HG03378 (cell line): ENCODE measurements around the gene TMCC2.

Source experiments
- ATAC-seq: cut with Tn5 transposase; IDR thresholded peaks from one replicate; pipeline ENCODE4 v1.9.1; 2021; ENCODE audit warnings: mild to moderate bottlenecking, moderate library complexity; ENCODE audit not compliant: unreplicated experiment

Gene TMCC2

DNA sequence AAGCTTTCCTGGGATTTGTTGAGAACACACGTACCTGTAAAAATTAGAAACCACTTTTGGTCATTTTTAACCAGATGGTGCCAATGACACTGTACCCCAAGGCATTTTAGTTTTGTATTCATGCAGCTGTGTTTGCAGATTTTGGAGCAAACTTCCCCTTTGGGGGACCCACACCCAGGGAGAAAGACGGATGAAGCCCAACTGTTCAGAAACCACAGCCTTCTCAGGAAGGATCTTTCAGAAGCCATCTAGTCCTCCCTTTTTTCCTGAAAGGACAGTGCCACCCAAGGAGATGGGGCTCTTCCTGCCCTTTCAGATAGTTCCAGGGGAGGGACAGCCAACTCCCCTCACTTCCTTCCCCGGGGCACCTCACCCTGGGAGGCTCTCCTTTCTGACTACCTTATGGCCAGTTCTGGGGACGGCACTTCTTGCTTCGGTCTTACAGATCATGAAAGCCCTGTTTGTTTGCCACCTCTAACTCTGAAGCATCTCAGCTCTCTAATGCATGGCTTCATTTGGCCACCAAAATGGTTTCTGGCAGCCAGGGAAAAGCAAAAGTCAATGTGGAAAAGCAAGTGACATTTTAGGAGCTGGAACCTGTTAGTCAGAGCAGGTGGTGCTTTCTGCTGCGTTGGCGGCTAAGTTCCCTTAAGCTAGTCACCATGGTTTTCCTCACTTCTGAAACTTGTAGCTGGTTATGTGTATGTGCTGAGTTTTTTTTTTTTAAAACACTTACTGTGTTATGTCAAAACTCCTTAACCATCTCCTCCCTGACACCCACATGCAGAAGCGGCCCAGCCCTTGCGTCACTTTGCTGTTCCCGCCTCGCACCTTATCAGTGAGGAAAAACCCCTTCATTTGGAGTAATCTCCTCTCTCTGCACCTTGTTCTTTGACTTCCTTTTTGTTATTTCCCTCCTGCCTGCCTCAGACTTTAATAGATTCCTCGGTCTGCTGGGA lies 10.1 kb downstream of the TMCC2 start:
- no peak for ATAC-seq

DNA sequence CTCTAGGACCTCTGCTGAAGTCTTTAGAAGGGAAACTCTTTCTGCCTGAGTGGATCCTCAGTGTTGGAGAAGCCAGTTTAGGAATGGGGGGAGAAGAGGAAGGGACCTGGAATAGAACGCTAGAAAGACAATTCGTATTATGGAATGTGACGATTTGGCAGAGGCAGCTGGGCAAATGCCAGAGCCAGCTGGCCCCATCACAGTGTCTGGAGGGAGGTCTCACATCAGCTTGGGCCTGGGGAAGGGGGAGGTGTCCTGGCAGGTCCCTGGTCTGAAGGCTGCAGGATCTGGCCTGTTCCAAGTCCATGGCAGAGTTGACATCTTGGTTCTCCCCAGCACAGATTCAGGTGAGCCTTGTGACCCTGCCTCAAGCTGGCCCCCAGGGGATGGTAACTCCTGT lies 11.3 kb downstream of the TMCC2 start:
- ATAC-seq = no peak

DNA sequence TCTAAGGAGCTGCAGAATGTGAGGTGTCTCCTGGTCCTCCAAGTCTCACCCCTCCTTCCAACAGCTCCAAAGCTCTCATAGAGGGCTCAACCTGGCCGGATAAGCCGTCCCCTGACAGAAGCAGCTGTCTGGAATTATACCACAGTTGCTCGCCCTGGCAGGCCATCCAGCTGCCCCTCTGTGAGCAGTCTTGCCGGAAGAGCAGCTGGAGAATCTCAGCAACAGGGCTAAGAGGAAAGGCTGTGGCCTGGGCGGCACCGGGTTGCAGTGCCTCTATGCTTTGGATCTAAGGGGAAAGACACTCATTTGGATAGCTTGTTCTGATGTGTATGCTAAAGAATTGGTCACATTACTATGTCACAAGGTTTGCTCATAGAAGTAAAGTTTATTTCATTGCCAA lies 12.4 kb downstream of the TMCC2 start:
- ATAC-seq = no peak

DNA sequence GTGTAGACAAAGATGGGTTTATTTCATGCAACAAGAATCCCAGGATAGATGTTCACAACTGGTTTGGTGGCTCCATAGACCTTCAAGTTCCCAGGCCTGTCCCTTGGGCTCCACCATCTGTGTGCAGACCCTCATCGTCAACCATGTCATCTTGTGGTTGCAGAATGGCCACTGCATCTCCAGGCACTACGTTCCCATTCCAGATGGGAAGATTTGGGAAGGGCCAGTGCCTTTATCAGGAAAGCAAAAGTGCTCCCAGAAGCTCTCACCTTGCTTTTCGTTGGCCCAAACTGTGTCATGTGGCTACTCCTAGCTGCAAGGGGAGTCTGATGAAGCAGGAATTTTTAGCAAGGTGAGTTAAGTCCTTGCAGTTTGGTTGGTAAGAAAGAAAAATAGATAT lies 12.8 kb downstream of the TMCC2 start:
- ATAC-seq = no peak

DNA sequence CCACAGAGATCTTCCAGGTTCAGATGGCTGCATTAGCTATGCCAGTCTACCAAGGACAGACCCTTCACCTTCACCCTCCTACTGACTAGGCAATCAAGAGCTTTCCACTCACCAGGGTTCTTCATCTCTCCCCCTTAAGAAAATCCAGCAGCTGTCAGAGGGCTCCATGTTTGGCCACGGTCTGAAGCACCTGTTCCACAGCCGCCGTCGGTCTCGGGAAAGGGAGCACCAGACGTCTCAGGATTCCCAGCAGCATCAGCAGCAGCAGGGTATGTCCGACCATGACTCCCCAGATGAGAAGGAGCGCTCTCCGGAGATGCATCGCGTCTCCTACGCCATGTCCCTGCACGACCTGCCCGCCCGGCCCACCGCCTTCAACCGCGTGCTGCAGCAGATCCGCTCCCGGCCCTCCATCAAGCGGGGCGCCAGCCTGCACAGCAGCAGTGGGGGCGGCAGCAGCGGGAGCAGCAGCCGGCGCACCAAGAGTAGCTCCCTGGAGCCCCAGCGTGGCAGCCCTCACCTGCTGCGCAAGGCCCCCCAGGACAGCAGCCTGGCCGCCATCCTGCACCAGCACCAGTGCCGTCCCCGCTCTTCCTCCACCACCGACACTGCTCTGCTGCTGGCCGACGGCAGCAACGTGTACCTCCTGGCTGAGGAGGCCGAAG lies 13.8 kb downstream of the TMCC2 start:
- no peak for ATAC-seq

DNA sequence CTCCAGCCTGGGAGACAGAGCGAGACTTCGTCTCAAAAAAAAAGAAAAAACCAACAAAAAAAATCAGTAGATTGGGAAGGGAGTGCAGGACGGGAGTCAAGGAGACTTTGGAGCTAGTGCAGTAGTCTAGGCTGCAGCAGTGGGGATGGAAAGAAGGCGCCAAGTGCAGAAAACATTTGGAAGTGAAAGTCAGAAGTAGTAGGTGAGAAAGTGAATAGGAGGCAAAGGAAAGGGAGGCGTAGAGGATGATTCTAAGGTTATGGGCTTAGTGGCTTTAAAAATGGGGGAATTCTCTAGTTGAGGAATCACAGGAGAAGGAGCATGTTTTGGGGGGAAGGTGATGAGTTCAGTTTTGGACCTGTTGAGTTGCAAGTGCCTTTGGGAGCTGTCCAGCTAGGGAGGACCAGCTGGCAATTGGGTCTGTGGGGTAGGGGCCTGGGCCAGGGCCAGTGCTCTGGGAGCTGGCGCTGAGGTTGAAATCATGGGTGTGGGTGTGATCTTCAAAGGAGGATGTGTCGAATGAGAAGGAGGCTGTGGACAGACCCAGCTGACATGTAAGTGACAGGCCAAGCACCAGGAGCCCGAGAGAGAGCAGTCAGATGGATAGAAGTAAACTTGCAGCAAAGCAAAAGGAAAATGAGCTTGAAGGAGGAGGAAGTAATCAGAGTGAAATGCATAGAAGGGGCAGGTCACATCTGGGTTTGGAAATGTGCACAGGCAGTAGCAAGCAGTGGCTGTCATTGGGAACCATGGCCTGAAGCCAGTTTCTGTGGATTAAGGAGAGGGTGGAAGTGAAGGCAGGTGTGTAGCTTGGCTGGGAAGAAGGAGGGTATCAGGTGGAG lies 15.8 kb downstream of the TMCC2 start:
- no peak for ATAC-seq

DNA sequence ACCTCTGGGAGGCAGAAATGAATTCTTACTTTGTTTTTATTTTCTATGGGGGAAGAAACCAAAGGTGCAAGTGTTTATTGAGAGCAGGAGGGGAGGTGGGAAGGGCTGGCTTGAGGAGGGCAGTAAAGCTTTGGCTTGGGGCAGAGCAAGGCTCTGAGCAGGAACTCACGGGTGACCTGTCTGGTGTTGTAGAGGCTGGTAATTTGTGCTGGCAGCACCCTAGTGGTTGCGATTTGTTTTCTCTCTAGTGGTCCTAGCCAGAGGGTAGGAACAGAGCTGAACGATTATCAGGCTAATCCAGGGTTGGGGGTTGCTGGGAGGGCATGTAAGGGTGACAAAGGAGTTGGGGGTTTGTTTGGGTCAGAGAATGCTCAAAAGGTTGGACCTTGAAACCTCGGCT lies 16.6 kb downstream of the TMCC2 start:
- no peak for ATAC-seq

DNA sequence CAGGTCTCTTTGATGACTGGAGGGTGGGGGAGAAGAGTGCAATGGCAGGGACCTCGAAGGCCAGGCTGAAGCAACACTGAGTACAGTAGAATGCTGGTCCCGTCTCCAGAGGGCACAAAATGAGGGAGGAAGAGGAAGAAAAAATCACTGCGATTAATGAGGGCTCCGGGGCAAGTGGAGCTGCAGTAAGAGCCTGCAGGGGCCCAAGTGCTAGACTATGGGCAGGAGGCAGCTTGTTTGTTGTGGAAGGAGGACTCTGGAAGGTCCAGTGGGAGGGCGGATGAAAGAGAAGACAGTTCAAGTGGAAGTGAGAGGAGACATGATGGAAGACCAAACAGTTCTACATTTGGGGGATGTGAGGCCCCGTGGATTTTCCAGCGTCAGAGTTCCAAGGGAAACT lies 17.4 kb downstream of the TMCC2 start:
- ATAC-seq = no peak

DNA sequence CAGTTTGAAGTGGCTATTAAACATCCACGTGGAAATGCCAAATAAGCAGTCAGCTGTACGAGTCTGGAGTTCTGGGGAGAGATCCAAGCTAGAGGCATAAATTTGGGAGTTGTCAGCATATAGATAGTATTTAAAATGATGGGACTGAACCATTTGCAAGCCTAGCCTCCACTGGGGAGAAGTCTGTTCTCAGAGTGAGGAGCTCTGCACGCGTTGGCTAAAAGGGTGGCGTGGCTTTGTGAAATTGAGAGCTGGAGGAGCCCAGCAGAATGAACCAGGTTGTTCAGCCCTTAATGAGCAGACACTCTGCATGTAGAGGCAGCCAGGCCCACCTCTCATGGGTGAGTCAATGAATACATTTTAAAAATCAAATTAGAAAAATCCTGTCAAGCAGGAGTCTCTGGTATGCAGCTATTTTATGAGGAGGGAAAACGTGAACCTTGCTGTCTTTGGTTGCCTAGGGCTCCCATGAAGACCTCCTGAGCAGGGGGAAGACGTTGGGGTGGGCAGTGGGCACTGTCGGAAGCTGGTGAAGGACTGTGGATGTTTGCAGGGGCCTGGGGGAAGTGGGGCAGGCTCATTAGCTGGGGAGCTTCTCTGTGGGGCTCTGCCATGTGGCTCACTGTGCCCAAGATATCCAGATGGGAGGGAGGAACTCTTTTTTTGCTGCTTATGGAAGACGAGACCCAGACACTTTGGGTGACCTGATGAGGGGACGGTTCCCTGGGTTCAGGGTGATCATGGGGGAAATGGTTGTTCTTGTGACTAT lies 18.8 kb downstream of the TMCC2 start:
- ATAC-seq = no peak

DNA sequence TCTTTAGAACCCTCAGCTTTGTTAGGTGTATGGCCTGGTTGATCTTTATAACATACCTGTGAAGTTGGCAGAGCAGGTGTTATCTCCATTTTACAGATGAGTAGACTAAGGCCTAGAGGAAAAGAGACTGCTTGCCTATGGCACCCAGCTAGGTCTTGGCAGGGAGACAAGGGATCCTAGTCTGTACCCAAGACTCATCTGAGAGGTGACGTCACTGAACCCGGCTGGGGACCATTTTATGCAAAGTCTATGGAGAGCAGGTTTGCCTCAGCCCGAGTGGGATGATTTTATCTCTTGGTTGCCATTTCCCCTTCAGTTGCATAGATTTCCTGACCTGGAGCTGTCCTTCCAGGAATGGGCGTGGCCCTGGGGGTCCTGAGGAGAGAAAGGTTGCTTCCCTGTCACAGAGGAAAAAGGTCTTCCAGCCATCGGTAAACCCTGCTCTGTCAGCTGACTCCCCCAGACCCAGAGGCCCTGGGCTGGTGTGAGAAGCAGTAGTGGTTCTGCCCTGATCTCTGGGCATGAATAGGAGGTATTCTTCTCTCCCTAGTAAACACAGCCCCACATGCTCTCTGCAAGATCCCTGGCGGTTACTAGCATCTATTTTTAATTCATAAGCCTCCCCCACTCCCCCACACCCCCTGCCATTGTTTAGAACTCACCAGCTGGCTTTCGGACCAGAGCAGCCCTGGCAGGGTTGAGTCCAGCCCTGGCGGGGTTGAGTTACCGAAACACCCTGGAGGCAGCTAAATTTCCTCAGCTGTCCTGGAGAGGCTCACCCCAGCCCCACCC lies 19.6 kb downstream of the TMCC2 start:
- no peak for ATAC-seq

DNA sequence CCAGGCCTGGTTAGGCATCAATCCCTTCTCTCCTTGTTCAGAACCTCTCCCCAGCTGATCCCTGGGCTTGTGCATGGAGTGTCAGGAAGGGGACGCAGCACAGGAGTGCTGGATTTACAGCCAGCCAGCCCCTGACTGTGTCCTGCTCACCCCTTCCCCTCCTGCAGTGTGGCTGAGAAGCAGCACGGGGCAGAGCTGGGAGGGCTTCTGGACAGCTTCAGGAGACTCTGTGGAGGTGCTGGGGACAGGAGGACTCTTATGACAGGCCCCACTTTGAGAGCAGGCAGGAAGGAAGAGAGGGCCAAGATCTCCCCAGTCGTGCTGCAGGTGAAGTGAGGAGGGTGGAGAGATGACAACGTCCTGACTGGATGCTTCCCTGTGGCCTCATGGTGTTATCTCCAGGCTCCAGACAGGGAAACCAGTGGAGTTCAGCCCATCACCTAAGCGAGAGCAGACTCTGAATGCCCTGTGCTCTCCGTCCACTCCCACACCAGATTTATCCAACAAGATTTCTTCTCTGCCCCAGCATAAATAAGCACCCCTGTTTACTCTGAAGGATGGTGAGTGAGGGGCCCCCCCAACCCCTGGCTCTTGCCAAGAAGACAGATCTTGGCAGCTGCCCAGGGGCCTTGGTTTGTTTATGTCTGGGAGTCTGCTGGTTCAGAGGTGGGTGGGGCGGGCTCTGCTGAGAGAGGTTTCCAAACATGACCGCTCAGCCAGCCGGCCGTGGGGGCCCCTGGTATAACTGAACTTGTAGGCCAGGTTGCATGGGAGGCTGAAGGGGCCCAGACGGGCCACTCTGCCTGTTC lies 21.3 kb downstream of the TMCC2 start:
- ATAC-seq = no peak

DNA sequence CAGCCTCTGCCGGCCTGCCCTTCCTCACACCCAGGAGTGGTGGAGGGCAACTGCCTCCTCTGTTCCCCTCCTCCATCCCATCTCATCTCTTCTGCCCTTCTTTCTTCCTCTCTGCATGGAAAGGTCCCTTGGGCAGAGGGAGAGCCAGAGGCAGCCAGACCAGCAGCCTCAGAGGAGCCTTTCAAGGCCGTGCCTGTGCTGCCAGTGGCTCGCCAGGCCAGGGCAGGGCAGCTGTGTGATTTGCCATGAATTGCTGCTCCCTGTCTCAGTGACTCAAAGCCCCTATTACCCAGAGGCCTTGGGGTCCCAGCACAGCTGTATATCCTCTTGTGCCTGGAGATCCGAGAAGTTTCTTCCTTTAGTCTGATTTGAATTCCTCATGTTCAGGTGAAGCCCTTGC lies 21.9 kb downstream of the TMCC2 start:
- no peak for ATAC-seq

DNA sequence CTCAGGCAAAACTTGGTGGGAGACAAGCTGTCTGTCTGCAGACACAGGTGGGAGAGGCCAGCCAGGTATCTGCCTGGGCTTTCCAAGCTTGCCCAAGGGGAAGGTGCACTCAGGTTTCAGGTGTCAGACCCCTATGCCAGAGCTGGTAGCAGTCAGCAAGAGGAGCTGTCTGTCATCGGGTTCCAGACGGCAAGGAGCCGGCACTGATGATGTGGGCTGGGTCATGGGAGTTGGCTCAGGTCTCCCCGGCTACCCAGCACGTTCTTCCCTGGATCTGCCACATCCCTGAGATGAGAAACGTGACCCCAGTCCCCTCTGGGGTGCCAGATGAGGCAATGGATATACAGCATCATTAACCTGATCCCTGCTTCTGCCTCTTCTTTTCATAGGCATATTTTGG lies 23.0 kb downstream of the TMCC2 start:
- no peak for ATAC-seq

DNA sequence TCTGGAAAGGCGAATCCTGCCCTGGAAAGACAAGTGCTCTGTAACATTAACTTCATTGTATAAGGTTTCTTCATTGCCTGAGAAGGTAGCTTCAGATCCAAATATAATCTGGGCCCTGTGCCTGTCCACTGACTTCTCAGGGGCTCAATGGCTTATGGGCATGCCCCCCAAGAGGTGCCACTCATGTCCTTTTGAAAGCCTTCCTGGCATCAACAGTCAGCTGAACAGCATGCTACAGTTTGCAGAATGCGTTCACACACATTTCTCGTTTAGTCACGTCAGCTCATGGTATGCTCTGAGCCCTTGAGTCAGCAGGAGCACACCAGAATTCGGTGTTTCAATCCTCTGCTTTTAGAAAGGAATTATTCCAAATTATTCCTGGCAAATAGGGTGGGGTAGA lies 23.8 kb downstream of the TMCC2 start:
- no peak for ATAC-seq

DNA sequence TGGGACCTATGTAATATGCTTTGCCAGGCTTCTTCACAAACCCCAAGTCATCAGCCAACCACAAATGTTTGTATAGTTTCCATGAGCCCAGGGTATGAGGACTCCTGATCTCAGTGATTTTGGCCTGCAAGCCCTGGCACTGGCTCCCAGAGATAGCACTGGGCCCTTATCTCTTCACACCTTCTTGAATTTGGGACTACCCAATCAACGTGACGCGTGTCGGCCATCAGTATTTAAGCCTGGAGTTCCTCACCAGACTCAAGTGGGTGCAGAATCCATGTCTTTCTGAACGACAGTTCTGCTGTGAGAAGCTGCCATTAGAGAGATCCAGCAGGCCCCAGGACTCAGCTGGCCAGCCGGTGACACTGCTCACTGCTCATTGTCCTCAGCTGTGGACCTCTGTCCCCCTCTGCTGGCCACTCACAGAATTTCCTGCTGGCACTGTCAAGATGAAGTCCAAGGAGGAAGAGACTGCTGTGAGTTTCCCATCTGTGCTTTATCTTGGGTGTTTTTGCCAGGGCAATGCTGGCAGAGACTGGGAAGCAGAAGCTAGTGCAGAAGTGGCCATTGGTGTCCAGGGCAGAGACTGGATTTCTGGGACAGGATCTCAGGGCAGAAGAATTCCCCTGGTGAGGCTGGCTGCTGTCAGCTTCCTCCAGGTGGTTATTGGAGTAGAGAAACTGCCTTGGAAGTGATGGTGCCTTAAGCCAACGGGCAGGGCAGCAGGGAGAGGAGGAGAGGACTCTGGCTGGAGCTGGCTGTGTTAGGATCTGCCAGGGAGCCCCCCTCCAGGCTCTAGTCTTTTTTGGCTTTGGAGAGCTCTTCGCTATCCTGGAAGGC lies 28.4 kb downstream of the TMCC2 start:
- ATAC-seq = peak; percentile 59

DNA sequence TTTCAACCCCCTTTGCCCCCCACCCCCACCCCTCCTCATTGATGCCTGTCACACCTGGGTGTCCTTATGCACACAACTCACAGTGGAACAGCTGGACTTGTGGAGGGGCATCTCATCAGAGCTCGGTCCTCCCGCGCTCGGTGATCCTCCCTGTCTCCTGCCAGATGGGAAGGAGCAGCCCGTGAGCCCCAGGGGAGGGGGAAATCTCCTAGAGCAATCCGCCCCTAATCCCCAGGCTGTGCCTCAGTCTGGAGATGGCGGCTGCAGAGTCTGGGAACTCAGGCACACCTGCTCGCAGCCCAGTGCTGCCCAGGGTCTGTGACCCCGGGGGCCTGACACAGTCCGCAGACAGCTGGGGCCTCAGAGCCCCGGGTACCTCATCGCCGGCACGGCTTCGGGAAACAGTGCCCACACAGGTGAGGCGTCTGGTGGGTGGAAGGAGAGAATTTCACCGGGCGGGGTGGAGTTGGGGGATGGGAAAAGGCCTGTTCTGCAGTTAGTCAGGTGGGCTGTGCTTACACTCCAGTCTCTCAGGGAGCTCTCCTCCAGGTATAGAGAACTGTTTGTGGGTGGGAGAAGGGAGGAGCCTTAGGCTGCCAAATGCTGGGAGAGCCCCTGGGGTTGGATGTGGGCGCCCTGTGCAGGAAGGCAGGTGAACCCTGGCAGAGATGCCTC lies 29.3 kb downstream of the TMCC2 start:
- ATAC-seq = no peak

DNA sequence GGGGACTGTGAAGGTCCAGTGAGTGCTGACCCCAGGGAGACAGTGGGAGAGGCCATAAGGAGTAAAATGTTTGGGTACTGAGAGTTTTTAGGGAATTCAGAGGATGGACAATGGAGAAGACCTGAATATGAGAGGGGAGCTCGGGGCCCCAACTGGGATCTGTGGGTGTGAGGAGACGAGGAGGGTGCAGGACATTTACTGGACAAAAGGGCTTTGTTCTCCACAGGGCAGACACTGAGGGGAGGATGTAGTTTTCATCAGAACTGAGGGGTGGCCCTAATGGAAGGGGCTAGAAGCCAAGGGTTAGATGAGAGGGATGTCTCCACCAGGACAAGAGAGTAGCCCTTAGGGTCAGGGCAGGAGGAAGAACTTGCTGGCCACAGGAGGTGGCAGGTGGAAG lies 30.0 kb downstream of the TMCC2 start:
- no peak for ATAC-seq

DNA sequence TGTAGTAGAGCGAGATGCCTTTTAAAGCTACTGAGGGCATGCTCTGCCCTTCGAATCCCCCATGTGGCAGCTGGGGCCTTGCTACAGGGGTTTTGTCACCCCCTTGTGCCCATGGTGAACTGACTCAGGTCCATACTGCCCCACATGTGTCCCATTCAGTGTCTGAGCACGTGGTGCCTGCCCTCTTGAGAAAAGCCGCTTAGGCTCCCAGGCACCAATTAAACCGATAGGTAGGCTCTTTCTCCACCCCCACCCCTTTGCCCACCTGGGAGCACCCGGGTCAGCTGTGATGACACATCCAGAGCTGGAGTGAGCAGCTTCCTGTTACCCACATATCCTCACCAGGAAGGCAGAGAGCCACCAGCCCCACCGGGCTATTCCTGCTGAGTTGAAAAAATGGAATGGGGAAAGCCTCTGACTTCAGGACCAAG lies 30.5 kb downstream of the TMCC2 start:
- no peak for ATAC-seq
